Gastrocnemius medialis (tissue), 4 donors: ENCODE results near the gene UBE2V1.

Experiments used
- CTCF ChIP-seq, 5 experiments: fragments of 450-650 bp in 3 of 5; fragments of 200-600 bp in 2 of 5; sonication (generic) in 2 of 5; IDR thresholded peaks in 4 of 5; conservative IDR thresholded peaks in 1 of 5; 1 replicate in 4 of 5; 2 replicates in 1 of 5; pipeline ENCODE4 v1.5.1; 2016 to 2019; ENCODE audit warnings: antibody characterized with exemption in 5 of 5, mild to moderate bottlenecking in 3 of 5, moderate library complexity in 3 of 5
- POLR2A ChIP-seq, 2 donors: fragments of 450-650 bp; IDR thresholded peaks; one replicate each; pipeline ENCODE4 v1.6.1; 2017; ENCODE audit warnings: antibody characterized with exemption in 2 of 2, mild to moderate bottlenecking in 2 of 2, moderate library complexity in 2 of 2

GRCh38 chr20:50077818-50078601 is 34.9 kb downstream of the UBE2V1 start:
- no peak for TF ChIP-seq CTCF (IDR thresholded peaks at IDR 0.05 in 4 of 5, conservative IDR thresholded peaks at IDR 0.05 in 1 of 5)
- TF ChIP-seq POLR2A (IDR thresholded peaks at IDR 0.05), result no peak
